HepG2 (cell line): ENCODE results near the gene DDHD1. TPM values are rescaled to one million over a fixed set of nuclear protein-coding genes. Genes with fewer than 3 reads are reported as not detected.

Source experiments
- NFYC ChIP-seq: IDR thresholded peaks from 2 replicates; pipeline ENCODE4 v1.6.1; 2016; ENCODE audit warnings: missing genetic modification reagents, missing compliant biosample characterization
- RCOR2 ChIP-seq: IDR thresholded peaks from 2 replicates; pipeline ENCODE4 v1.6.1; 2016; ENCODE audit warnings: missing biosample characterization, missing genetic modification reagents
- SPEN ChIP-seq: sonication (generic); formaldehyde crosslinking; IDR thresholded peaks from 2 replicates; pipeline ENCODE4 v1.5.1; 2020; ENCODE audit warnings: low read depth, mild to moderate bottlenecking, missing genetic modification reagents
- ZBTB21 ChIP-seq: sonication (generic); formaldehyde crosslinking; IDR thresholded peaks from 2 replicates; pipeline ENCODE4 v1.4.0; 2020; ENCODE audit warnings: missing genetic modification reagents
- ZBTB7B ChIP-seq: sonication (generic); formaldehyde crosslinking; IDR thresholded peaks from 2 replicates; pipeline ENCODE4 v1.4.0; 2020; ENCODE audit warnings: missing genetic modification reagents
- ZIK1 ChIP-seq: sonication (generic); formaldehyde crosslinking; IDR thresholded peaks from 2 replicates; pipeline ENCODE4 v1.5.0; 2020; ENCODE audit warnings: mild to moderate bottlenecking, low read depth, missing genetic modification reagents, borderline replicate concordance
- ZNF224 ChIP-seq: sonication (generic); formaldehyde crosslinking; IDR thresholded peaks from 2 replicates; pipeline ENCODE4 v1.5.0; 2020; ENCODE audit warnings: mild to moderate bottlenecking, missing genetic modification reagents
- ZNF724P ChIP-seq: sonication (generic); formaldehyde crosslinking; IDR thresholded peaks from 2 replicates; pipeline ENCODE4 v1.8.0; 2022; ENCODE audit warnings: missing genetic modification reagents, borderline replicate concordance
- ZNF891 ChIP-seq: sonication (generic); formaldehyde crosslinking; IDR thresholded peaks from 2 replicates; pipeline ENCODE4 v1.5.0; 2020; ENCODE audit warnings: mild to moderate bottlenecking, missing genetic modification reagents
- polyA plus RNA-seq, 8 experiments: library from polyadenylated mRNA; depleted of rRNA in 3 of 8; stranded (reverse) in 7 of 8; unstranded in 1 of 8; fragments of >200 nt; fragmentation: Illumina TruSeq in 4 of 8; extraction: Trizol in 4 of 8; gene quantifications; 2 replicates each; pipeline versions ENCODE4 v1.2.1 to v1.2.3, GENCODE V29; 2011 to 2016; ENCODE audit warnings: low read depth in 4 of 8, missing spikeins in 1 of 8, mixed read lengths in 1 of 8; ENCODE audit not compliant: insufficient read depth in 1 of 8
- total RNA-seq, 5 experiments: library from RNA; depleted of rRNA; stranded (reverse); fragments of >200 nt; fragmentation: Illumina TruSeq; extraction: Trizol; gene quantifications; 2 replicates each; pipeline ENCODE4 v1.2.3, GENCODE V29; 2016; ENCODE audit warnings: low read depth in 1 of 5
- TF ChIP-seq, protein P1 (sequence below): sonication (generic); formaldehyde crosslinking; IDR thresholded peaks from 2 replicates; pipeline ENCODE4 v1.5.1; 2020; ENCODE audit warnings: missing genetic modification reagents, mild to moderate bottlenecking, borderline replicate concordance
- TF ChIP-seq, protein P2 (sequence below): sonication (generic); formaldehyde crosslinking; IDR thresholded peaks from 2 replicates; pipeline ENCODE4 v1.4.0; 2020; ENCODE audit warnings: missing genetic modification reagents
- TF ChIP-seq, protein P3 (sequence below): sonication (generic); formaldehyde crosslinking; IDR thresholded peaks from 2 replicates; pipeline ENCODE4 v1.4.0; 2020; ENCODE audit warnings: mild to moderate bottlenecking, missing genetic modification reagents
- TF ChIP-seq, protein P4 (sequence below): sonication (generic); formaldehyde crosslinking; IDR thresholded peaks from one replicate; pipeline ENCODE4 v1.5.1; 2020; ENCODE audit warnings: mild to moderate bottlenecking, missing genetic modification reagents; ENCODE audit errors: not compliant biosample characterization

The DDHD1 gene
- total and polyA plus RNA-seq, 2 of the 13 experiments (the other 11 are each of a cell fraction or from before 2014, with no cell fraction given), result 4.6 to 8.3 TPM

DNA sequence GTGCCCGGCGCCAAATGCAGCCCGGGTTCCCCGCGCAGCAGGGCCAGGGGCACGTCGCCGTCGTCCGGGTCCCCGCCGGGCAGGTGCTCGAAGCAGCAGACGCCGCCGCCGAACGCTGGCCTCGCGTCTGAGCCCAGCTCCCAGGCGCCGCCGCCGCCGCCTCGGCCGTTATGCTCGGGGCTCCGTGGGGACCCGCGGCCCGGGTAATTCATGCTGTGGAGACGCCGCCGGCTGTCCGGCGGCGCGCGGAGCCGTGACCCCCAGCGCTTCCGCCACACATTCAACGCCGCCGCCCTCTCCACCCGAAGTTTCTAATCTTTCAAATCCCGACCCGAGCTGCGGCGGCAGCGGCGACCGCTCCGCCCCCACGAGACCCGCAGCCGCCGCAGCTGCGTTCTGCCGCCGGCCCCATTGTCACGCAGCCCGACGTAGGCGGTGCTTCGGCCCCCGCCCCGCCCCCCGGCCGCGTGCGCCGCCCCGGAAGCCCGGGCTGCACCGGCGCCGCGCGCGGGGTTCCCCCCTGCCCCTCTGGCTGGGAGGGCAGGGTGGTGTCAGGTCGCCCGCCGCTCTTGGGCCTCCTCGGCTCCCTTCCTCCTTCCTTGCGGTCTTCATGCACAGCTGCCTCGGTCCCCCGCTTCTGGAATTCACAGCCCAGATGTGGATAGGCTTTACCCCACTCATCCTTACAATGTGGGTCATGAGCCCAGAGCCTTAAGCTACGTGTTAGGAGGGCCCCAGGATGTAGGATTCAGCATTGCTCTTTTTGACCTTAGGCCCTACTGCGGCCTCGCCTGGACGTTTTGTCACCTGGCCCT lies at the start of gene DDHD1 (continued):
- TF ChIP-seq ZIK1 (CRISPR knock-in tag), result no peak
- no peak; the same call in 1 of the 2 replicates for TF ChIP-seq ZNF891
- TF ChIP-seq, protein P1, sequence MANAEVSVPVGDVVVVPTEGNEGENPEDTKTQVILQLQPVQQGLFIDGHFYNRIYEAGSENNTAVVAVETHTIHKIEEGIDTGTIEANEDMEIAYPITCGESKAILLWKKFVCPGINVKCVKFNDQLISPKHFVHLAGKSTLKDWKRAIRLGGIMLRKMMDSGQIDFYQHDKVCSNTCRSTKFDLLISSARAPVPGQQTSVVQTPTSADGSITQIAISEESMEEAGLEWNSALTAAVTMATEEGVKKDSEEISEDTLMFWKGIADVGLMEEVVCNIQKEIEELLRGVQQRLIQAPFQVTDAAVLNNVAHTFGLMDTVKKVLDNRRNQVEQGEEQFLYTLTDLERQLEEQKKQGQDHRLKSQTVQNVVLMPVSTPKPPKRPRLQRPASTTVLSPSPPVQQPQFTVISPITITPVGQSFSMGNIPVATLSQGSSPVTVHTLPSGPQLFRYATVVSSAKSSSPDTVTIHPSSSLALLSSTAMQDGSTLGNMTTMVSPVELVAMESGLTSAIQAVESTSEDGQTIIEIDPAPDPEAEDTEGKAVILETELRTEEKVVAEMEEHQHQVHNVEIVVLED (CRISPR knock-in tag), result no peak; the same call in 1 of the 2 replicates
- TF ChIP-seq ZBTB21, result no peak
- no peak for TF ChIP-seq ZNF724P (CRISPR knock-in tag)
- TF ChIP-seq NFYC, result no peak
- TF ChIP-seq, protein P2, sequence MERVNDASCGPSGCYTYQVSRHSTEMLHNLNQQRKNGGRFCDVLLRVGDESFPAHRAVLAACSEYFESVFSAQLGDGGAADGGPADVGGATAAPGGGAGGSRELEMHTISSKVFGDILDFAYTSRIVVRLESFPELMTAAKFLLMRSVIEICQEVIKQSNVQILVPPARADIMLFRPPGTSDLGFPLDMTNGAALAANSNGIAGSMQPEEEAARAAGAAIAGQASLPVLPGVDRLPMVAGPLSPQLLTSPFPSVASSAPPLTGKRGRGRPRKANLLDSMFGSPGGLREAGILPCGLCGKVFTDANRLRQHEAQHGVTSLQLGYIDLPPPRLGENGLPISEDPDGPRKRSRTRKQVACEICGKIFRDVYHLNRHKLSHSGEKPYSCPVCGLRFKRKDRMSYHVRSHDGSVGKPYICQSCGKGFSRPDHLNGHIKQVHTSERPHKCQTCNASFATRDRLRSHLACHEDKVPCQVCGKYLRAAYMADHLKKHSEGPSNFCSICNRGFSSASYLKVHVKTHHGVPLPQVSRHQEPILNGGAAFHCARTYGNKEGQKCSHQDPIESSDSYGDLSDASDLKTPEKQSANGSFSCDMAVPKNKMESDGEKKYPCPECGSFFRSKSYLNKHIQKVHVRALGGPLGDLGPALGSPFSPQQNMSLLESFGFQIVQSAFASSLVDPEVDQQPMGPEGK (CRISPR knock-in tag), result peak; percentile 68
- TF ChIP-seq, protein P3, sequence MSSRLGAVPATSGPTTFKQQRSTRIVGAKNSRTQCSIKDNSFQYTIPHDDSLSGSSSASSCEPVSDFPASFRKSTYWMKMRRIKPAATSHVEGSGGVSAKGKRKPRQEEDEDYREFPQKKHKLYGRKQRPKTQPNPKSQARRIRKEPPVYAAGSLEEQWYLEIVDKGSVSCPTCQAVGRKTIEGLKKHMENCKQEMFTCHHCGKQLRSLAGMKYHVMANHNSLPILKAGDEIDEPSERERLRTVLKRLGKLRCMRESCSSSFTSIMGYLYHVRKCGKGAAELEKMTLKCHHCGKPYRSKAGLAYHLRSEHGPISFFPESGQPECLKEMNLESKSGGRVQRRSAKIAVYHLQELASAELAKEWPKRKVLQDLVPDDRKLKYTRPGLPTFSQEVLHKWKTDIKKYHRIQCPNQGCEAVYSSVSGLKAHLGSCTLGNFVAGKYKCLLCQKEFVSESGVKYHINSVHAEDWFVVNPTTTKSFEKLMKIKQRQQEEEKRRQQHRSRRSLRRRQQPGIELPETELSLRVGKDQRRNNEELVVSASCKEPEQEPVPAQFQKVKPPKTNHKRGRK, result no peak
- TF ChIP-seq ZNF224, result no peak
- no peak for TF ChIP-seq ZBTB7B (CRISPR knock-in tag)
- no peak for TF ChIP-seq RCOR2 (CRISPR knock-in tag)
- peak; percentile 49; the same call in 1 of the 2 replicates for TF ChIP-seq SPEN (CRISPR knock-in tag)
- TF ChIP-seq, protein P4, sequence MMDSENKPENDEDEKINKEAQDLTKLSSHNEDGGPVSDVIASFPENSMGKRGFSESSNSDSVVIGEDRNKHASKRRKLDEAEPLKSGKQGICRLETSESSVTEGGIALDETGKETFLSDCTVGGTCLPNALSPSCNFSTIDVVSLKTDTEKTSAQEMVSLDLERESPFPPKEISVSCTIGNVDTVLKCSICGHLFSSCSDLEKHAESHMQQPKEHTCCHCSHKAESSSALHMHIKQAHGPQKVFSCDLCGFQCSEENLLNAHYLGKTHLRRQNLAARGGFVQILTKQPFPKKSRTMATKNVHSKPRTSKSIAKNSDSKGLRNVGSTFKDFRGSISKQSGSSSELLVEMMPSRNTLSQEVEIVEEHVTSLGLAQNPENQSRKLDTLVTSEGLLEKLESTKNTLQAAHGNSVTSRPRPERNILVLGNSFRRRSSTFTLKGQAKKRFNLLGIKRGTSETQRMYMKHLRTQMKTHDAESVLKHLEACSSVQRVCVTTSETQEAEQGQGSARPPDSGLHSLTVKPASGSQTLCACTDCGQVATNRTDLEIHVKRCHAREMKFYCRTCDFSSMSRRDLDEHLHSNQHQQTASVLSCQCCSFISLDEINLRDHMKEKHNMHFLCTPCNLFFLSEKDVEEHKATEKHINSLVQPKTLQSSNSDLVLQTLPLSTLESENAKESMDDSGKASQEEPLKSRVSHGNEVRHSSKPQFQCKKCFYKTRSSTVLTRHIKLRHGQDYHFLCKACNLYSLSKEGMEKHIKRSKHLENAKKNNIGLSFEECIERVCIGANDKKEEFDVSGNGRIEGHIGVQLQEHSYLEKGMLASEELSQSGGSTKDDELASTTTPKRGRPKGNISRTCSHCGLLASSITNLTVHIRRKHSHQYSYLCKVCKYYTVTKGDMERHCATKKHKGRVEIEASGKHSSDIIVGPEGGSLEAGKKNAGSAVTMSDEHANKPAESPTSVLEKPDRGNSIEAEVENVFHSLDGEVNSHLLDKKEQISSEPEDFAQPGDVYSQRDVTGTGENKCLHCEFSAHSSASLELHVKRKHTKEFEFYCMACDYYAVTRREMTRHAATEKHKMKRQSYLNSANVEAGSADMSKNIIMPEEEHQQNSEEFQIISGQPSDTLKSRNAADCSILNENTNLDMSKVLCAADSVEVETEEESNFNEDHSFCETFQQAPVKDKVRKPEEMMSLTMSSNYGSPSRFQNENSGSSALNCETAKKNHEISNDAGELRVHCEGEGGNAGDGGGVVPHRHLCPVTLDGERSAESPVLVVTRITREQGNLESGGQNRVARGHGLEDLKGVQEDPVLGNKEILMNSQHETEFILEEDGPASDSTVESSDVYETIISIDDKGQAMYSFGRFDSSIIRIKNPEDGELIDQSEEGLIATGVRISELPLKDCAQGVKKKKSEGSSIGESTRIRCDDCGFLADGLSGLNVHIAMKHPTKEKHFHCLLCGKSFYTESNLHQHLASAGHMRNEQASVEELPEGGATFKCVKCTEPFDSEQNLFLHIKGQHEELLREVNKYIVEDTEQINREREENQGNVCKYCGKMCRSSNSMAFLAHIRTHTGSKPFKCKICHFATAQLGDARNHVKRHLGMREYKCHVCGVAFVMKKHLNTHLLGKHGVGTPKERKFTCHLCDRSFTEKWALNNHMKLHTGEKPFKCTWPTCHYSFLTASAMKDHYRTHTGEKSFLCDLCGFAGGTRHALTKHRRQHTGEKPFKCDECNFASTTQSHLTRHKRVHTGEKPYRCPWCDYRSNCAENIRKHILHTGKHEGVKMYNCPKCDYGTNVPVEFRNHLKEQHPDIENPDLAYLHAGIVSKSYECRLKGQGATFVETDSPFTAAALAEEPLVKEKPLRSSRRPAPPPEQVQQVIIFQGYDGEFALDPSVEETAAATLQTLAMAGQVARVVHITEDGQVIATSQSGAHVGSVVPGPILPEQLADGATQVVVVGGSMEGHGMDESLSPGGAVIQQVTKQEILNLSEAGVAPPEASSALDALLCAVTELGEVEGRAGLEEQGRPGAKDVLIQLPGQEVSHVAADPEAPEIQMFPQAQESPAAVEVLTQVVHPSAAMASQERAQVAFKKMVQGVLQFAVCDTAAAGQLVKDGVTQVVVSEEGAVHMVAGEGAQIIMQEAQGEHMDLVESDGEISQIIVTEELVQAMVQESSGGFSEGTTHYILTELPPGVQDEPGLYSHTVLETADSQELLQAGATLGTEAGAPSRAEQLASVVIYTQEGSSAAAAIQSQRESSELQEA (CRISPR knock-in tag), result no peak
